Neuron (in vitro differentiated cells): ENCODE results near the gene NLRC5.

Source experiments
- H2AFZ ChIP-seq: one replicate; pipeline ENCODE4 v1.6.1; 2013; ENCODE audit warnings: low read depth, mild to moderate bottlenecking, inconsistent platforms, low read length, moderate library complexity
- H3K27me3 ChIP-seq: one replicate; pipeline ENCODE4 v1.6.1; 2013; ENCODE audit warnings: low read length; ENCODE audit not compliant: insufficient read depth
- H3K36me3 ChIP-seq: one replicate; pipeline ENCODE4 v1.6.1; 2013; ENCODE audit warnings: low read length; ENCODE audit not compliant: insufficient read depth
- H3K4me1 ChIP-seq: one replicate; pipeline ENCODE4 v1.6.1; 2013; ENCODE audit warnings: low read length; ENCODE audit not compliant: insufficient read depth
- H3K4me3 ChIP-seq: 2 replicates; pipeline ENCODE4 v1.5.1; 2013; ENCODE audit warnings: mild to moderate bottlenecking, low read length, moderate library complexity
- H3K9me3 ChIP-seq: one replicate; pipeline ENCODE4 v1.6.1; 2013; ENCODE audit warnings: low read length

Gene NLRC5

DNA sequence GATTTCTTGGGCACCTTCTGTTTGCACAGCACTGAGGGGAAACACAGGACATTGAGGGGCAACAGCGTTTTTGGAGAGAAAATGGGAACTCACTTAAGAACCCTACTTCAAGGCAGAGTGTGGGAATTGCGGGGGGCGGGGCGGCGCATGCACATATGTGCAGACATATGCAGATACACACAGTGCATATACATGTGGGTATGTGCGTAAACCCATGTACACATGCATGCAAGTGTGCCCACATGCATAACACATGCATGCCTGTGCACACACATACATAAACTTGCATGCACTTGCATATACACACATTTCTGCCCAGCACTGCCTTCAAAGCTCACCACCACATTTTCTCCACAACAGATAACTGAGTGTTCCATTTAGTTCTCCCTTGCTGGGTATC lies 32.4 kb downstream of the NLRC5 start:
- Histone ChIP-seq H2AFZ (no peak overlapping the region), H3K9me3 (no peaks in the 10 kb centered on the region), H3K4me1 (no peaks in the 10 kb centered on the region), H3K36me3 (no peaks in the 10 kb centered on the region), H3K4me3 (no peak overlapping the region), H3K27me3 (peaks cover 5% of the 10 kb centered on the region)

DNA sequence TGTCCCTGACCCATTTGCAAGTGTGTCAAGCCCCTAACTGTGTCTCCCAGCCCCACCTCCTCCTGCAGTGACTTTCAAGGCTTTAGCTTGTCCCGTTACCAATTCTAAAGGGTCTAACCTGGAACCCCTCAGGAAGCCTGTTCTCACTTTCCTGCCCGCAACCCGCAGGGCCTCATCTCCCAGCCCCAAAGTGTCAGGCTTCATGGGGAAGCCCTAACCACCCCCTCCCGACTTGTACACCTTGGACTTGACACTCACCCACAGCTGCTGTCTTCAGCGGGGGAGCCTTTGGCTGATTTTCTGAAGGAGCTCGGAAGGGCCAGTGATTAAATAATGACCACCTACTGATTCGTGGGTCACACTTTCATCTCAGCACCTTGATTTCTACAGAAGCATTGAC lies 33.1 kb downstream of the NLRC5 start:
- H3K4me1 ChIP-seq: no peaks in the 10 kb centered on the region
- H3K36me3 ChIP-seq: no peaks in the 10 kb centered on the region
- H2AFZ ChIP-seq: no peak overlapping the region
- H3K4me3 ChIP-seq: no peak overlapping the region
- H3K9me3 ChIP-seq: no peaks in the 10 kb centered on the region
- peaks cover 5% of the 10 kb centered on the region for H3K27me3 ChIP-seq

DNA sequence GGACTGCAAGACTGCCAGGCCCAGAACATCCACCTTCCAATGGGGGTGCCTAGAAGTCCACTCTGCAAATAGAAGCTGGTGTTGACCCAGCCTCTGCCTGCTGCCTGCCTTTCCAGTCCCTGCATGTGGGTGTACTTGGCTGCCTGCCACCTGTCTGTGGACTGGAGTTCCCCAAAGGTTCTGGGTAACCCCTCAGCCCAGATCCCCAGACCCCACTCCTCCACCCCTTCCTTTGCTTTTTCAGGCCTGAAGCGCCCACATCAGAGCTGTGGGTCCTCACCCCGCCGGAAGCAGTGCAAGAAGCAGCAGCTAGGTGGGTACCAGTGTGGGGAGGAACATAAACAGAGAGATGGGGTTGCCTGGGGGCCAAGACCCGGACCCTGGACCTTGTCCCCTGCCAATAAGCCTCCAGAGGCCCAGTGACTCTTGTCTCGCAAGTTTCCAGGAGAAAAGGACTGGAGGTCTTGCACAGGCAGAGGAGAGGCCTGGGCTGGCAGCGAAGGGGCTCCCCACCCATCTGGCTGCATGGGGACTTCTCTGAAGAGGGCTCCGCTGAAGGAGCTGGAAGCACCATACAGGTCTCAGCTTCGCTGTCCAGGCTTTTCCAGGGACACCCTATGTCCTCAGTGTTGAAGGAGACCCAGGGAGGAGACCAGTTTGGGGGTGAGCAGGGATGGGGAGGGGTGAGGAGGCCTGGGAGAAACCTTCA lies 34.3 kb downstream of the NLRC5 start:
- Histone ChIP-seq H3K4me3 (no peak overlapping the region), H2AFZ (no peak overlapping the region), H3K9me3 (no peaks in the 10 kb centered on the region), H3K27me3 (peaks cover 5% of the 10 kb centered on the region), H3K36me3 (no peaks in the 10 kb centered on the region), H3K4me1 (no peaks in the 10 kb centered on the region)

DNA sequence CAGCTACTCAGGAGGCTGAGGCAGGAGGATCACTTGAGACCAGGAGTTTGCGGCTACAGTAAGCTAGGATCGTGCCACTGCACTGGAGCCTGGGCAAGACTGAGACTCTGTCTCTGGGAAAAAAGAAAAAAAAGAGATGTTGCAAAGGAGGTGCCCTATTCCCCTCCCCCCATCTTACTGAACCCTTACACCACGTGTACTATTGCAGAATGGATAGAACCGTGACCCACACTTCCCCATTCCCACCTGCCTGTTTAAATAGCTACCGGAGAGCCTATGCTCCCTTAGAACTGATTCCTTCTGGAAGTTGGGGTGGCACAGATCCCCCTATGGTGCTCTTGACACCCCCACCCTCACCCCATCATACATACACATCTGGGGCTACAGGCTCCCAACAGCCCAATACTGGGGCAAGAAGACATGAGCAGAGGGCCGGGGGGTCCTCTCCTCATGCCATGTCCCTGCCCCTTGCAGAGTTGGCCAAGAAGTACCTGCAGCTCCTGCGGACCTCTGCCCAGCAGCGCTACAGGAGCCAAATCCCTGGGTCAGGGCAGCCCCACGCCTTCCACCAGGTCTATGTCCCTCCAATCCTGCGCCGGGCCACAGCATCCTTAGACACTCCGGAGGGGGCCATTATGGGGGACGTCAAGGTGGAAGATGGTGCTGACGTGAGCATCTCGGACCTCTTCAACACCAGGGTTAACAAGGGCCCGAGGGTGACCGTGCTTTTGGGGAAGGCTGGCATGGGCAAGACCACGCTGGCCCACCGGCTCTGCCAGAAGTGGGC lies 35.7 kb downstream of the NLRC5 start:
- no peaks in the 10 kb centered on the region for H3K36me3 ChIP-seq
- H3K9me3 ChIP-seq: no peaks in the 10 kb centered on the region
- H3K27me3 ChIP-seq: peaks cover 9% of the 10 kb centered on the region
- no peaks in the 10 kb centered on the region for H3K4me1 ChIP-seq
- H2AFZ ChIP-seq: no peak overlapping the region
- H3K4me3 ChIP-seq: no peak overlapping the region

- H3K27me3 ChIP-seq: peaks cover 9% of the 10 kb centered on the region
- H2AFZ ChIP-seq: no peak overlapping the region
- no peaks in the 10 kb centered on the region for H3K36me3 ChIP-seq
- no peaks in the 10 kb centered on the region for H3K4me1 ChIP-seq
- H3K4me3 ChIP-seq: no peak overlapping the region
- no peaks in the 10 kb centered on the region for H3K9me3 ChIP-seq
Measured at GRCh38 chr16:57025941-57026777, 36.8 kb downstream of the NLRC5 start.

DNA sequence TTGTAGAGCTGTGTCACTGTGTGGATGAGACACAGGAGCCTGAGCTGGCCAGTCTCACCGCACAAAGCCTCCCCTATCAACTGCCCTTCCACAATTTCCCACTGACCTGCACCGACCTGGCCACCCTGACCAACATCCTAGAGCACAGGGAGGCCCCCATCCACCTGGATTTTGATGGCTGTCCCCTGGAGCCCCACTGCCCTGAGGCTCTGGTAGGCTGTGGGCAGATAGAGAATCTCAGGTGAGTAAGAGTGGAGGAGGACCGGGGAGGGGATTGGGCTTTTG lies 37.4 kb downstream of the NLRC5 start:
- H3K4me1 ChIP-seq: no peaks in the 10 kb centered on the region
- no peaks in the 10 kb centered on the region for H3K36me3 ChIP-seq
- no peaks in the 10 kb centered on the region for H3K9me3 ChIP-seq
- H2AFZ ChIP-seq: no peak overlapping the region
- H3K27me3 ChIP-seq: peaks cover 9% of the 10 kb centered on the region
- no peak overlapping the region for H3K4me3 ChIP-seq

DNA sequence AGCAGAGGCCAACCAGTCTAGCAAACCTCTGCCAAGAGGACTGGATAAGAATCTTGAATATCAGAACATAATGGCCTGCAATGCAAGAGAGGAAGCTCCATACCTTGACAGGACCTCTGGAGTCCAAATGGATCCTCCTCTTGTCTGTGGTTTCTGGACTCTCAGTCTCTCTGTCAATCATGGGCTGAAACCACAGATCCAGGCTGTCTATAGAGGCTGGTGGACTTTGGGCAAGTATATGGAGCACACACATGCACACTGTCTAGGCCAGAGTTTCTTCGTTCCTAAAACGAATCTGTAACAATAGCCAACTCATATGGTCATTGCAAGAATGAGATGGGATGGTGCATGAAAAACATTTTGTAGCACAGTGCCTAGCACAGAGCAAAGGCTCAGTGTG lies 37.7 kb downstream of the NLRC5 start:
- Histone ChIP-seq H3K4me3 (no peak overlapping the region), H3K4me1 (no peaks in the 10 kb centered on the region), H3K27me3 (peaks cover 9% of the 10 kb centered on the region), H2AFZ (no peak overlapping the region), H3K36me3 (no peaks in the 10 kb centered on the region), H3K9me3 (no peaks in the 10 kb centered on the region)

DNA sequence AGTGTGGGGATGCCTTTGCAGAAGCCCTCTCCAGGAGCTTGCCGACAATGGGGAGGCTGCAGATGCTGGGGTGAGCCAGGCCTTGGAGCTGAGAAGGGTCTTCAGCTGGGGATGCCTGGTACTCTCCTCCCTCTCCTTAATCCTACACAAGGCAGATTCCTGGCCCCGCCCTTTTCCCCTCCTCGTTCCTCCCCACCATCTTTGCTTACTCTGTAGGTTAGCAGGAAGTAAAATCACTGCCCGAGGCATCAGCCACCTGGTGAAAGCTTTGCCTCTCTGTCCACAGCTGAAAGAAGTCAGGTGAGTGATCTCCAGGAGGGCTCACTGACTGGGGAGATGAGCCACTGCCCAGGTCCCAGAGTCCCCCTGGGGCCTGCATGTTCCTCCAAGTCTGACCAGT lies 38.7 kb downstream of the NLRC5 start:
- Histone ChIP-seq H3K36me3 (no peaks in the 10 kb centered on the region), H3K9me3 (no peaks in the 10 kb centered on the region), H2AFZ (no peak overlapping the region), H3K27me3 (peaks cover 9% of the 10 kb centered on the region), H3K4me1 (no peaks in the 10 kb centered on the region), H3K4me3 (no peak overlapping the region)

GRCh38 chr16:57029161-57030160 lies 40.1 kb downstream of the NLRC5 start:
- Histone ChIP-seq H3K4me3 (no peak overlapping the region), H2AFZ (no peak overlapping the region), H3K27me3 (peaks cover 4% of the 10 kb centered on the region), H3K9me3 (no peaks in the 10 kb centered on the region), H3K4me1 (no peaks in the 10 kb centered on the region), H3K36me3 (no peaks in the 10 kb centered on the region)

GRCh38 chr16:57030346-57030902 lies 41.1 kb downstream of the NLRC5 start:
- Histone ChIP-seq H3K4me3 (no peak overlapping the region), H3K27me3 (peaks cover 4% of the 10 kb centered on the region), H3K9me3 (no peaks in the 10 kb centered on the region), H3K36me3 (no peaks in the 10 kb centered on the region), H2AFZ (no peak overlapping the region), H3K4me1 (no peaks in the 10 kb centered on the region)

- peaks cover 4% of the 10 kb centered on the region for H3K27me3 ChIP-seq
- H2AFZ ChIP-seq: no peak overlapping the region
- no peaks in the 10 kb centered on the region for H3K9me3 ChIP-seq
- H3K4me3 ChIP-seq: no peak overlapping the region
- H3K4me1 ChIP-seq: no peaks in the 10 kb centered on the region
- H3K36me3 ChIP-seq: no peaks in the 10 kb centered on the region
Measured at GRCh38 chr16:57031156-57031555, 41.8 kb downstream of the NLRC5 start.

DNA sequence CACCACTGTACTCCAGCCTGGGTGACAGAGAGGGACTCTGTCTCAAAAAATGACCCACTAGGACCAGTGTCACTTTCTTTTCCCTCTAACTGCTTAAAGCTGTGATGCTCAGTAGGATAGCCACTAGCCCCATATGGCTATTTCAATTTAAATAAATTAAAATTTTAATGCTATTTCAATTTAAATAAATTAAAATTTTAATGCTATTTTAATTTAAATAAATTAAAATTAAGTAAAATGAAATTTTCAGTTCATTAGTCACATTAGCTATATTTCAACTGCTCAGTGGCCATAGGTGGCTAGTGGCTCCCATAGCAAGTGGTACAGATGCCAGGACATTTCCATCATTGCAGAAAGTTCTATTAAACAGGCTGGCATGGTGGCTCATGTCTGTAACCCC lies 43.0 kb downstream of the NLRC5 start:
- Histone ChIP-seq H3K9me3 (no peaks in the 10 kb centered on the region), H3K4me3 (no peak overlapping the region), H3K4me1 (no peaks in the 10 kb centered on the region), H2AFZ (no peak overlapping the region), H3K36me3 (no peaks in the 10 kb centered on the region), H3K27me3 (peaks cover 4% of the 10 kb centered on the region)
